Right ventricle myocardium superior (tissue), 1 donor: ENCODE data around the gene THSD4. TPM values are rescaled to one million over a fixed set of nuclear protein-coding genes. Genes with fewer than 3 reads are reported as not detected.
"Not testable (repeated sequence)": the region's sequence is repeated elsewhere in the genome, so short reads cannot be mapped to it uniquely, and the experiment has no call there.

Source experiments
- ATAC-seq: fragments of 200-7000 bp; cut with Tn5 transposase; one replicate; pipeline ENCODE4 v1.9.1; 2020; ENCODE audit warnings: mild to moderate bottlenecking; ENCODE audit not compliant: poor library complexity
- DNase-seq: peaks from one replicate; pipeline ENCODE4 v3.0.0-alpha.2; 2020
- intact Hi-C: fragments of 100-400 bp; cut with DNase I; formaldehyde crosslinking; loops from one replicate; pipeline ENCODE4 v1.11.2; 2022
- total RNA-seq: library from RNA; stranded (reverse); fragmentation: NEBNext Ultra II Directional; extraction: Animal tissue kit (Norgen Biotek cat#: 25700); gene quantifications from one replicate; pipeline ENCODE4 v1.2.1, GENCODE V29; 2021
- donor health status: DM: no; HTN: yes; CAD: no; lungs with severe emphysema.

Gene THSD4
- total RNA-seq, 1 donor from 2014 or later: 75.6 TPM

- DNase-seq (no peak), ATAC-seq (no peak)
- intact Hi-C loops: no loop called here
Measured at GRCh38 chr15:71261418-71261817, 146.1 kb downstream of the THSD4 start.

- intact Hi-C loops: no loop called here
- ATAC-seq (no peak), DNase-seq (no peak)
Measured at GRCh38 chr15:71261909-71262308, 146.6 kb downstream of the THSD4 start.

- intact Hi-C loops: no loop called here
- ATAC-seq (no peak), DNase-seq (no peak)
Measured at GRCh38 chr15:71262599-71262998, 147.3 kb downstream of the THSD4 start.

GRCh38 chr15:71265606-71266005, 150.3 kb downstream of the THSD4 start:
- intact Hi-C loops, ATAC-seq, DNase-seq: not testable (repeated sequence)

- DNase-seq: no peak
- no peak for ATAC-seq
- intact Hi-C loops: no loop called here
Measured at GRCh38 chr15:71271327-71271726, 156.1 kb downstream of the THSD4 start.

GRCh38 chr15:71272932-71273331, 157.7 kb downstream of the THSD4 start:
- DNase-seq: no peak
- no peak for ATAC-seq
- intact Hi-C loops: no loop called here

GRCh38 chr15:71273731-71274447, 158.6 kb downstream of the THSD4 start:
- DNase-seq: no peak
- intact Hi-C loops: no loop called here
- no peak for ATAC-seq

GRCh38 chr15:71274448-71274798, 159.2 kb downstream of the THSD4 start:
- intact Hi-C loops: no loop called here
- DNase-seq (no peak), ATAC-seq (no peak)

GRCh38 chr15:71275098-71275497, 159.8 kb downstream of the THSD4 start:
- no peak for DNase-seq
- no peak for ATAC-seq
- intact Hi-C loops: no loop called here

- intact Hi-C loops: no loop called here
- ATAC-seq (no peak), DNase-seq (no peak)
Measured at GRCh38 chr15:71275566-71276335, 160.5 kb downstream of the THSD4 start.

GRCh38 chr15:71276336-71276665, 161.0 kb downstream of the THSD4 start:
- intact Hi-C loops: no loop called here
- DNase-seq (no peak), ATAC-seq (no peak)

GRCh38 chr15:71278989-71279756, 163.9 kb downstream of the THSD4 start:
- DNase-seq: no peak
- ATAC-seq: peak; percentile 78
- intact Hi-C loops: no loop called here

GRCh38 chr15:71279757-71280141, 164.5 kb downstream of the THSD4 start:
- intact Hi-C loops: no loop called here
- DNase-seq (no peak), ATAC-seq (peak; percentile 9)

- intact Hi-C loops: no loop called here
- ATAC-seq: no peak
- DNase-seq: no peak
Measured at GRCh38 chr15:71280206-71280605, 164.9 kb downstream of the THSD4 start.

GRCh38 chr15:71281256-71281655, 166.0 kb downstream of the THSD4 start:
- intact Hi-C loops: no loop called here
- ATAC-seq (no peak), DNase-seq (no peak)

GRCh38 chr15:71282076-71282475, 166.8 kb downstream of the THSD4 start:
- ATAC-seq (no peak), DNase-seq (no peak)
- intact Hi-C loops: no loop called here

GRCh38 chr15:71288348-71288955, 173.2 kb downstream of the THSD4 start:
- no peak for ATAC-seq
- intact Hi-C loops: no loop called here
- no peak for DNase-seq

- ATAC-seq (peak; percentile 70), DNase-seq (no peak)
- intact Hi-C loops: no loop called here
Measured at GRCh38 chr15:71290002-71290401, 174.7 kb downstream of the THSD4 start.

- ATAC-seq: no peak
- intact Hi-C loops: no loop called here
- no peak for DNase-seq
Measured at GRCh38 chr15:71290881-71291635, 175.8 kb downstream of the THSD4 start.
